Measurements from ENCODE around the gene THOP1. TPM values are rescaled to one million over a fixed set of nuclear protein-coding genes. Genes with fewer than 3 reads are reported as not detected.

The THOP1 gene
- total and polyA plus RNA-seq, 4 donors = 23.8 to 71.9 (median 64.6) TPM

DNA sequence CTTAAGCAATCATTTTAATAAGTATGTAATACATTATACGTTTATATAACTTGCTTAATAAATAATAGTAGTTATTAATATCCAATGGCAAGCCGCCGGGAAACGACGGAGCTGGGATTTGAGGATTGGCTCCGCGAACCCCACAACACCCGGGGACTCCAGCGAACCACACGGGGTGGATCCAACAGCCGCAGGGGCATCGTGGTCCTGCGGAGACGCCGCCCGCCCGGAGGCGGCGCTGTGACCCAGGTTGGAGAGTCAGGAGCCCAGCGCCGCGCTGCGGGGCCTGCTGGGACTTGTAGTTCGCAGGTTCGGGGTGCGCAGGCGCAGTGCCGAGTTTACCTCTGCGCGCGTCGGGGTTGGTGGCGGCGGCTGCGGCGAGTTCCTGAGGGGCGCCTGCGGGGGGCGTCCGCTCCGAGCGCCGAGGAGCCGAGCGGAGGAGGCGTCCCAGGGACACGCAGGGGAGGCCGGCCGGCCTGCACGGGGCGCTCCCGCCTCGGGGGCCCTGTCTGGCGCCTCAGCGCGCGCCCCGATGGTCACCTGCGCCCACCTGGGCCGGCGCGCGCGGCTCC is 34.3 kb downstream of the THOP1 start, which contains the start of gene ZNF554:
Gene ZNF554 (plus strand): TSS at position 329 of the 572 bp plus-strand sequence. CDS start 204 bp downstream, at position 533.
- WGBS, 2 donors = 0% methylated on average over 41 to 64 of the region's 64 CpGs
- DNase-seq = peak; percentile 96 to 98 (median 98)

DNA sequence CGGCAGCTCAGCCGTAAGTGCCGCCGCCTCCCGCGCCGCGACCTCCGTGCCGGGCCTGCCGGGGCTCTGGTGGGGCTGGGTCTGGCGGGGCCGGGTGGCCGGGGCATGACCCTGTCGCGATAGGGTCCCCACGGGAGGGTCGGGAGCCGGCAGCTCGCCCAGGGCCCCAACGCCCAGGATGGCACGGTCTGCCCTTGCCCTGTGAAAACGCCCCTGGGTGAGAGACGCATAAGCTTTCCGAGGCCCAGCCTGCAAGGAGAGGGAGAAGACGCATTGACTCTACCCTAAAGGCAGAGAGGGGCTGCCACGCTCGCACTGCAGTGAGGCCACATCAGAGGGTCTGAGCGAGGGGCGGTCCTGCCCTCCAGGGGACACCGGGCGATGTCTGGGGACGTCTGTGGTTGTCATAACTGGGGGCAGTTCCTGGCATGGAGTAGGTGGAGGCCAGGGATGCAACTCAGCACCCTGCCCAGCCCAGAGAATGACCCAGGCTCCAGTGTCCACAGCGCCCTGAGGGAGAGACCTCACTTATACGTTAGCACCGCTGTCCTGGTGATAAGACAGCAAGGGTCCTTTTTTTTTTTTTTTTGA is 34.9 kb downstream of the THOP1 start:
- Histone ChIP-seq H3K4me3 (peak overlapping the region; percentile 78), H3K27me3 (ENCODE audit: control insufficient read depth in 3 of 3, insufficient read depth in 3 of 3, low read length in 2 of 3) (no peaks in the 10 kb centered on the region), H3K4me1 (ENCODE audit: control insufficient read depth in 5 of 5, insufficient read depth in 5 of 5, low read length in 5 of 5) (peaks cover 0 to 3% (median 0%) of the 10 kb centered on the region in 5 donors), H3K27ac (ENCODE audit: low read depth in 1 of 2, low read length in 1 of 2) (peak overlapping the region in 1 of 2 donors; percentile 76), H3K9ac (ENCODE audit: insufficient read depth in 1 of 2, low read length in 2 of 2) (peak overlapping the region; percentile 63 to 67), H3K36me3 (ENCODE audit: control insufficient read depth in 4 of 4, insufficient read depth in 4 of 4, low read length in 4 of 4) (peaks cover 0 to 7% (median 3%) of the 10 kb centered on the region in 4 donors), H3K9me3 (ENCODE audit: control insufficient read depth in 4 of 4, insufficient read depth in 3 of 4, low read length in 3 of 4) (no peaks in the 10 kb centered on the region)
- 3 to 5% methylated on average over 25 to 36 of the region's 36 CpGs for WGBS, 2 donors
- DNase-seq (peak; percentile 24 to 38 (median 32)), ATAC-seq (ENCODE audit: insufficient read depth, low FRiP score) (no peak)
- TF ChIP-seq, protein P1, sequence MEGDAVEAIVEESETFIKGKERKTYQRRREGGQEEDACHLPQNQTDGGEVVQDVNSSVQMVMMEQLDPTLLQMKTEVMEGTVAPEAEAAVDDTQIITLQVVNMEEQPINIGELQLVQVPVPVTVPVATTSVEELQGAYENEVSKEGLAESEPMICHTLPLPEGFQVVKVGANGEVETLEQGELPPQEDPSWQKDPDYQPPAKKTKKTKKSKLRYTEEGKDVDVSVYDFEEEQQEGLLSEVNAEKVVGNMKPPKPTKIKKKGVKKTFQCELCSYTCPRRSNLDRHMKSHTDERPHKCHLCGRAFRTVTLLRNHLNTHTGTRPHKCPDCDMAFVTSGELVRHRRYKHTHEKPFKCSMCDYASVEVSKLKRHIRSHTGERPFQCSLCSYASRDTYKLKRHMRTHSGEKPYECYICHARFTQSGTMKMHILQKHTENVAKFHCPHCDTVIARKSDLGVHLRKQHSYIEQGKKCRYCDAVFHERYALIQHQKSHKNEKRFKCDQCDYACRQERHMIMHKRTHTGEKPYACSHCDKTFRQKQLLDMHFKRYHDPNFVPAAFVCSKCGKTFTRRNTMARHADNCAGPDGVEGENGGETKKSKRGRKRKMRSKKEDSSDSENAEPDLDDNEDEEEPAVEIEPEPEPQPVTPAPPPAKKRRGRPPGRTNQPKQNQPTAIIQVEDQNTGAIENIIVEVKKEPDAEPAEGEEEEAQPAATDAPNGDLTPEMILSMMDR (IDR thresholded peaks at IDR 0.05; ENCODE audit: control extremely low read depth, extremely low read depth) = no peak

More for the DNA sequence above, 34.3 kb downstream of the THOP1 start, which contains the start of gene ZNF554:
- peaks cover 0 to 3% (median 0%) of the 10 kb centered on the region in 5 donors for H3K4me1 ChIP-seq (ENCODE audit: control insufficient read depth in 5 of 5, insufficient read depth in 5 of 5, low read length in 5 of 5)
- H3K9ac ChIP-seq (ENCODE audit: insufficient read depth in 1 of 2, low read length in 2 of 2) = peak within 1 kb of the TSS; percentile 63 to 67
- H3K4me3 ChIP-seq = peak within 1 kb of the TSS; percentile 78
- H3K9me3 ChIP-seq (ENCODE audit: control insufficient read depth in 4 of 4, insufficient read depth in 3 of 4, low read length in 3 of 4) = no peaks in the 10 kb centered on the region
- ATAC-seq (ENCODE audit: insufficient read depth, low FRiP score) = peak; percentile 97
- TF ChIP-seq, protein P1 (IDR thresholded peaks at IDR 0.05; ENCODE audit: control extremely low read depth, extremely low read depth) = peak; percentile 98
- H3K27ac ChIP-seq (ENCODE audit: low read depth in 1 of 2, low read length in 1 of 2) = peak within 1 kb of the TSS in 1 of 2 donors; percentile 76
- H3K36me3 ChIP-seq (ENCODE audit: control insufficient read depth in 4 of 4, insufficient read depth in 4 of 4, low read length in 4 of 4) = peaks cover 0 to 7% (median 3%) of the 10 kb centered on the region in 4 donors
- no peaks in the 10 kb centered on the region for H3K27me3 ChIP-seq (ENCODE audit: control insufficient read depth in 3 of 3, insufficient read depth in 3 of 3, low read length in 2 of 3)

DNA sequence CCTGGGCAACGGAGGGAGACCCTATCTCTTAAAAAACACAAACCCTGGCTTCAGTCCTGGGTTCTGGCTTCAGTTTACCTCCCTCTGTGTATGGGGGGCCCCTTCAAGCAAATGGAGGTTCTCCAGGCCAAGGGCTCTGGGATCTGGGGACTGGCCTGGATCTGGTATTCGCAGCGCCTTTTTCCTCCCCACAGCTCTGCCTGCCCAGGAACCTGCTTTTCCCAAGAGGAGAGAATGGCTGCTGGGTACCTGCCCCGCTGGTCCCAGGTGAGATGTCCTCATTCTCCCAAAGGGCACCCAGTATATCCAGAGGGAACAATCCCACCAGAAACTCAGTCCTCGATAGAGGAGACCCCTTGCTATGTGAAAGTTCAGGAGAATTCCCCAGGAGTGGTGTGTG is 37.5 kb downstream of the THOP1 start:
- Histone ChIP-seq H3K9me3 (ENCODE audit: control insufficient read depth in 4 of 4, insufficient read depth in 3 of 4, low read length in 3 of 4) (peaks cover 0 to 2% (median 0%) of the 10 kb centered on the region in 4 donors), H3K27ac (ENCODE audit: low read depth in 1 of 2, low read length in 1 of 2) (no peak overlapping the region), H3K36me3 (ENCODE audit: control insufficient read depth in 4 of 4, insufficient read depth in 4 of 4, low read length in 4 of 4) (peaks cover 0 to 18% (median 13%) of the 10 kb centered on the region in 4 donors), H3K27me3 (ENCODE audit: control insufficient read depth in 3 of 3, insufficient read depth in 3 of 3, low read length in 2 of 3) (no peaks in the 10 kb centered on the region), H3K9ac (ENCODE audit: insufficient read depth in 1 of 2, low read length in 2 of 2) (no peak overlapping the region), H3K4me3 (no peak overlapping the region), H3K4me1 (ENCODE audit: control insufficient read depth in 5 of 5, insufficient read depth in 5 of 5, low read length in 5 of 5) (peaks cover 0 to 3% (median 0%) of the 10 kb centered on the region in 5 donors)
- ATAC-seq (ENCODE audit: insufficient read depth, low FRiP score) (no peak), DNase-seq (no peak)
- TF ChIP-seq, protein P1 (IDR thresholded peaks at IDR 0.05; ENCODE audit: control extremely low read depth, extremely low read depth) = no peak
- 93 to 94% methylated on average over 5 of the region's 5 CpGs for WGBS, 2 donors

All from lung (tissue), 12 donors.